Suppressor macrophage (primary cell): ENCODE results near the gene TMEM117.

Experiments
- DNase-seq, 4 experiments: peaks; one replicate each; pipeline ENCODE4 v3.0.0-alpha.2; 2020 to 2022

TMEM117 gene

DNA sequence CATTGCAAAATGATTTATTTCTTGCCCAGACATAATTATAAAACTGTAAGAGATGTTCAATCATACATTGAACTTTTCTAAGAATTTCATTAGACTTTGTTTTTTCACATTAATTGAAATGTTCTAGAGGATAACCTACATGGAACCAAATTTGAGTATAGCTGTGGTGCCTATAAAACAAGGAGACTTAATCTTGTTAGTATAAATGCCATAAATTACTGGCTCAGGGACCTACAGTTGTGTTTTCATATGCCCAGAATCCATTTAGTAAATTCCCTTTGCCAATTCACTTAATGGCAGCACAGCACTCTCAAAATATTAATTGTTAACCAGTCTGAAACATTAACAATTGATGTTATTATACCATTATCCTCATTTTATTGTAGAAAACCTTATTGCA is 551.7 kb downstream of the TMEM117 start:
- DNase-seq: no peak

DNA sequence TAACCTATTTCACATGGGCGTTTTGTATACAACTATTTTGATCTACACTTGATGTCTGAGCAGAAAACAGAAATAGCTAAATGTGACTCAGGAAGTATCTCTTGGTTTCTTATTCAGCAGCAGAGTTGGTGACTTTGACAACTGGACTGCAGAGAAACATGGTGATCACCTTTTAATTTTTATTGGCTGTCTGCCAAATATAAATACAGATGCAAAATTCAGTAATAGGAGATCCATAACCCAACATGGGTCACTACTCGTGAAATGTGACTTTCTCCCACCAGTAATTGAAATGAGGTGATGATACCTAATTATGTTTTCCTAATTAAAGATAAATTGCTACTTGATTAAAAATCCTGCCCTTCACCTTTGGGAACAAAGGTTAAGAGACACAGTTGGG is 553.2 kb downstream of the TMEM117 start:
- DNase-seq: no peak

DNA sequence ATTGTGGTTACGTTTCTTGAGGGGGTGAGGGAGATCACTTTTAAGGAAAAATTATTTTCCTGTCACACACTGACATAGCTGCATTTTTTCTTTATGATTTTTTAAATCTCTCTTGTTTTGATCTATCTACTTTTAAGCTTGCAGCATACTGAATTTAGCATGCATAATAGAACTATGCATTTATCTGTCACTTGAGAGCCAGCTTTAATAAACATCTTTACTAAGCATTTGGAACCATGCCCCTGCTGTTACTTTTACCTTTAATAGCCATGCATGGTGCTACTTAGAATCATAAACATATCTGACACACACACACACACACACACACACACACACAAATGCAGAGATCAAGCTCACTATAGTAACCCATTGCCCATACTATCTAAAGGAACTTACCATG is 554.0 kb downstream of the TMEM117 start:
- DNase-seq: no peak

- DNase-seq: no peak
Observed at GRCh38 chr12:44397631-44398030, 561.8 kb downstream of the TMEM117 start.

DNA sequence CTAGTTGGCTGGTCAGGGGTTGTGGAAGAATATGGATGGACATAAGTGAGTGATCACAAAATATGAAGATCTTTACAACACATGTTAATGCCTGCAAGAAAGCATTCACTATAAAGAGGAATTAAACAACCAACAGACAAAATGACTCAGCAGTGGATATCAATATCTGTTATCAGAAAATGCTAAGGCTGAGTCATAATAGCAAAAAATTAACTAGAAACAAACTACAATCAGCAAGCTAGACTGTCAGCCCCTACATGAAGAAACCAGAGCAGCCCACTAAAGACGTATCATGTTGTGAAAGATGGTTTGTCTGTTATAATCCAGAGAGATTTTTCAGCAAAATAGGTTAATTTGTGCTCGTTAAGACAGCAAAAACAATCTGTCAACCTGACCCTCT is 567.3 kb downstream of the TMEM117 start:
- DNase-seq: no peak

GRCh38 chr12:44405297-44405696 is 569.4 kb downstream of the TMEM117 start:
- DNase-seq: no peak

DNA sequence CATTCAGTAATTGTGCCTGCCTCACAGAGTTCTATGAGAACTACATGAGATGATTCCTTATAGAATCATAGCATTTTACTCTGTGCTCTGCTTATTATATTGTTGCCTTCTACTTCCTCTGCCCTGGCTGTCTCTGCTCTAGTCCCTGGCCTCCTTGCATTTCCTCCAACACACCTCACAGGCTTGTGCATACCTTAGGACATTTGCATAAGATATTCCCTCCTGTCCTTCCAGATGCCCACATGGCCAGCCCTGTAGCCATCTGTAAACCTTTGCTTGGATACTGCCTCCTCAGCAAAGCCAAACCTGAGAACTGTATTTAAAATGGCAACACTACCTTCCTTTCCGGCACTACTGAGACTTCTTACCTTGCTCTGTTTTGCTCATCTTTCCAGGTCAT is 586.7 kb downstream of the TMEM117 start:
- no peak for DNase-seq

GRCh38 chr12:44428825-44429224 is 592.9 kb downstream of the TMEM117 start:
- no peak for DNase-seq

DNA sequence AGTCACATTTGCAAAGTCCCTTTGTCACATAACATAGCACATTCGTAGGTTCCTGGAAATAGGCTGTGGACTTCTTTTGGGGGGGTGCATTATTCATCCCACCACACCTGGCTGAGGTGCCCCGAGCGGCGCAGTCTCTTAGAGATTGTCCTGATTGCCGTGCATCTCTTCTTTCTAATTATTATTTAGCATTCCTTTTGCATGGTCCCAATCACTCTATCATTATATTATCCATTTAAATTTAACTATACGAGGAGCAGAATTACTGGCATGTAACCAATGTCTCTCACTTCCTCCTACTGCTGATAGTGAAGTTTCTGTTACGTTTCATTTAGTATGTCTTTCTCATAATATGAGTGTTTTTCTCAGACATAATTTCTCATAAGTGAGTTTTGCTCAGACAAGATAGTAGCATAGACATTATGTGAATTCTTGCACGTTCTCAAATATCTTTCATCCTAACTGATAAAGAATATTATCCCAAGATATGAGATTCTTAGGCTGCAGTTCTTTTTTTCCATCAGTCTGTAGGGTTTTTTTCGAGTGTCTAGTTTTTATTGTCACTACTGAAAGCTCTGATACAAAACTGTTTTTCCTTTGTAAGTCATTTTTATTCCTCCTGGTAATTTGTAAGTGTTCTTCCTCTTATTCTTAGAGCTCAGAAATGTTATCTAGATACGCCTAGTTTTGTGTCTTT is 595.9 kb downstream of the TMEM117 start:
- DNase-seq: no peak

- DNase-seq: no peak
Observed at GRCh38 chr12:44433659-44434058, 597.8 kb downstream of the TMEM117 start.

DNA sequence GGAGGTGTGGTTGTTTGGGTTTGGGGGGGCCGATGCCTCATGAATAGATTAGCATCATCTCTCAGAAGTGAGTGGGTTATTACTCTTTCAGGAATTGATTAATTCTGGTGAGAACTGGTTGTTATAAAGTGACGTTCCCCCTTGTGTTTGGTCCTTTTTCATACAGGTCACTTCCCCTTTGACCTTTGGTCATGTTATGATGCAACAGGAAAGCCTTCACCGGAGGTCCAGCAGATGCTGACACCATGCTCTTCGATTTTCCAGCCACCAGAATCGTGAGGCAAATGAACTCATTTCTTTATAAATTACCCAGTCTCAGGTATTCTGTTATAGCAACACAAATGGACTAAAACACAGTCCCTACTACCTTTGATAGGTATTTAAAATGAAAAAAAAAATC is 600.9 kb downstream of the TMEM117 start:
- DNase-seq: no peak
